HUDEP-2 (cell line): ENCODE data around the gene P2RY14.
"Not testable (repeated sequence)": the region's sequence is repeated elsewhere in the genome, so short reads cannot be mapped to it uniquely, and the experiment has no call there.

ENCODE experiments used
- DNase-seq, 76 experiments: peaks; one replicate each; lab custom pipeline; 2025; ENCODE audit not compliant: unreplicated experiment in 76 of 76; lab: John Stamatoyannopoulos, UW

The P2RY14 gene

GRCh38 chr3:151265166-151265565, 13.2 kb downstream of the P2RY14 start:
- no peak for DNase-seq

DNA sequence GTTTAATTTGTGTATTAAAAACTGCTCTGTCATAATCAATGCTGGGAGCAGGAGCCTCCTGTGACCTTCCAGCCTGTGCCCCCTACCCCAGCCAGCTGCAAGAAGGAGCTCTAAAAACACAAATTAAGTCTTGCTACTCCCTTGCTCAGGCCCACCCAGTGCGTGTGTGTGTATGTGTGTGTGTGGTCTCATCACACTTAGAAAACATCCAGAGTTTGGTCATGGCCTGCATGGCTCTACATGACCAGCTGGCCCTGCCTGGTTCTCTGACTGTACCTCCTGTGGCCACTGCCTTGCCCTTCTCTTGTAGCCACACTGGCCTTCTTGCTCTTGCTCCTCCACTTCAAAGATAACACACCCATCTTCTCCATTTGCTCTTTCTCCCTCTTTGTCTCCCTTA, 13.7 kb downstream of the P2RY14 start:
- no peak for DNase-seq

- DNase-seq: no peak
These were observed 15.3 kb downstream of the P2RY14 start for GRCh38 chr3:151262871-151263525.

DNA sequence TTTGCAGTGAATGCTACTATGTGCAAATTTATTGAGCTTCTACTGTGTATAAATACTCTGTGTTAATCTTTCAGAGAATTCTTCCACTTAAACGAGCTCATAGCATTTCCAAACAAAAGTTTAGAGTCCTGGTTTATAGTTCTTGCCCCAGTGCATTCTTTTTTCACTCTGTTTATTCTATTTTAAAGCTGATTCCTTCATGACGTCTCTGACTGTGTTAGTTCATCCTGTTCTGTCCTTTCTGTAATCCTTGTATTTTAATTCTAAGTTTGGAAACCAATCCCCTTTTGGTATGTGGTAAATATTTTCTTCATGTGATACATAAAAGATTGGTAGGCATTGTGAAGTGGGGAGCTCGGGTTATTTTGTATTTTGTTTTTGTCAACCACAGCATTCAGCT, 18.7 kb downstream of the P2RY14 start:
- DNase-seq: no peak

DNA sequence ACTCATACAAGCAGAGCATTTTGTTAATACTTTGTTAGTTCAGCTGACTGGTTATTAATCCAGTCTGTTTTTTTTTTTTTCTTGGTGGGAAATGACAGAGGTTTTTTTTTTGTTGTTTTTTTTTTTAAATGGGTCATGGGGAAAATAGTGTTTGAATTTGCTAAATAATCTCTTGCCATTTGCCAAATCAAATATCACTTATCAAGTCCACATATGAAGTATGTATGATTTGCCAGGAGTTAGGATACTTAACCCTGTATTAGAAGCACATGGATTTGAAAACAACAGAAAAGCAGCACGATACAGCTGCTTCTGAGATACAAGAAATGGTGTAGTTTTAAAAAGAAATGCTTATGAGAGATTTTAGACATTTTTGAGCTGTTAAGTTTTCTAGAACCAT, 21.6 kb downstream of the P2RY14 start:
- no peak for DNase-seq

- no peak for DNase-seq
These were observed 29.5 kb downstream of the P2RY14 start for GRCh38 chr3:151248772-151249337.

DNA sequence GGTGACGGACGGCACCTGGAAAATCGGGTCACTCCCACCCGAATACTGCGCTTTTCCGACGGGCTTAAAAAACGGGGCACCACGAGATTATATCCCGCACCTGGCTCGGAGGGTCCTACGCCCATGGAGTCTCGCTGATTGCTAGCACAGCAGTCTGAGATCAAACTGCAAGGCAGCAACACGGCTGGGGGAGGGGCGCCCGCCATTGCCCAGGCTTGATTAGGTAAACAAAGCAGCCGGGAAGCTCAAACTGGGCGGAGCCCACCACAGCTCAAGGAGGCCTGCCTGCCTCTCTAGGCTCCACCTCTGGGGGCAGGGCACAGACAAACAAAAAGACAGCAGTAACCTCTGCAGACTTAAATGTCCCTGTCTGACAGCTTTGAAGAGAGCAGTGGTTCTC, 36.3 kb downstream of the P2RY14 start:
- not testable (repeated sequence) for DNase-seq

DNA sequence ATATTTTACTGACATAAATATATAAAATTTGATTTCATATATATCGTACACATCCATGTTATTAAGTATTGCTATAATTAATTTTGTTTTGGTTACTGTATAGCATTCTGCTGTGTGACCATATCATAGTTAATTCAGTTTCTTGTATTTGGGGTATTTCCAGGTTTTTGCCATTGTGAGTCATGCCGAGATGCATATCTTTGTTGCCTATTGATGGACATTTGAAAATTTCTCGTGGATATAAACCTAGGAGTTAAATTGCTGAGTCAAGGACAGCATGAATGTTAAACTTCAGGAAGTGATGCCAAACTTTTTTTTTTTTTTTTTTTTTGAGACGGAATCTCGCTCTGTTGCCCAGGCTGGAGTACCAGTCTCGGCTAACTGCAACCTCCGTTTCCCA, 41.6 kb downstream of the P2RY14 start:
- DNase-seq: no peak

- DNase-seq: no peak
These were observed 42.0 kb downstream of the P2RY14 start for GRCh38 chr3:151236316-151236715.

DNA sequence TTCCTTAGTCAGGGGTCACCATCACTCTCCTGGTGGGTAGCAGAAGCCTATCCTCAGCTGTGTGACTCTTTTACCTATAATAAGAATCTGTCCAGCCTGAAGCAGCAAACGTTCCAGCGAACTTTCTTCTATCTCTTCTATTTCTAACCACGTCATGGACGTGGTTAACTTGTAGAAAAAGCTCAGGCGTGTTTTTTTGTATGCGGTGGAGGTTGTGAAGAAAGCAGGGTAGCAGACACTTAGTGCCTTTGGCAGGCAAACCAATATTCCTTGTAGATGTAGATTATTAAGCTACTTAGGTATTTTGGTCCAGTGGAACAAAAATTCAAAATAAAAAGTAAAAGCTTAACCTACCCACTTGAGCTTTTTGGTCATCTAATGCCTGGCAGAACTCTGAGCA, 43.5 kb downstream of the P2RY14 start:
- DNase-seq: no peak

DNA sequence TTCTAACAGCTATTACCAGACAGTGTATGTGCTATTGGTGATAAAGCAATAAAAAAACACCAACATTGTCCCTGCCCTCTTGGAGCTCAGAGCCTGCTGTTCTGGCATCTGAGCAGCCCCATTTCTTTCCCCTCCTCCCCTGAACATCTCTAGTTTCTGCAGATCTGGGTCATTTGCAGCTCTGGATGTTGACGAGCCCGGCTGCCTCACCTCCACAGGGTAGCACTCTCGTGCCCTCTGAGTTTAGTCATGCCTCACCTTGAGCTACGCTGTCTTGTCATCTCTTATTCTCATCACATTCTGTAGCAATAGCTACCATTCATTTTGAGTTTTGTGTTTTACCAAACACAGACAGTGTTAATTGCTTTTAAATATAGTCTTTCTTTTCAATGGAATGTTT, 45.4 kb downstream of the P2RY14 start:
- no peak for DNase-seq

GRCh38 chr3:151232403-151232802, 45.9 kb downstream of the P2RY14 start:
- DNase-seq: not testable (repeated sequence)

DNA sequence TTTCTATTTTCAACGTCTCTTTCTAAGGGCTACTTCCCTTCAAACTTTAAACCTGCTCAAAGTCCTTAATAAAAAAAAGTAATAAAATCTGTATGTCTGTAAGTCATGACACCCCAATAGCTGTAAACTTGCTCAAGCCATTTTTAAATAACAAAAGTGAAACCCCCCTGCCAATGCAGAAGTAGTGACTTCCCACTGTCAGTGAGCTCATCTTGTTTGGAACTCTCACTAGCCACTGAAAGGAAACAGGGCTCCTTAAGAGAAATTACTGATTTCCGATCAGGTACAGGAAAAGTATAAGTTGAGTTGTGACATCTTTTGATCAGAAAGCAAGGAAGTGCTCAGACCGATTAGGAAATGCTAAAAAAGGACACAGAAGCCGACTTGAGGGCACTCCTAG, 47.7 kb downstream of the P2RY14 start:
- DNase-seq: no peak

- no peak for DNase-seq
These were observed 49.7 kb downstream of the P2RY14 start for GRCh38 chr3:151228666-151229040.

DNA sequence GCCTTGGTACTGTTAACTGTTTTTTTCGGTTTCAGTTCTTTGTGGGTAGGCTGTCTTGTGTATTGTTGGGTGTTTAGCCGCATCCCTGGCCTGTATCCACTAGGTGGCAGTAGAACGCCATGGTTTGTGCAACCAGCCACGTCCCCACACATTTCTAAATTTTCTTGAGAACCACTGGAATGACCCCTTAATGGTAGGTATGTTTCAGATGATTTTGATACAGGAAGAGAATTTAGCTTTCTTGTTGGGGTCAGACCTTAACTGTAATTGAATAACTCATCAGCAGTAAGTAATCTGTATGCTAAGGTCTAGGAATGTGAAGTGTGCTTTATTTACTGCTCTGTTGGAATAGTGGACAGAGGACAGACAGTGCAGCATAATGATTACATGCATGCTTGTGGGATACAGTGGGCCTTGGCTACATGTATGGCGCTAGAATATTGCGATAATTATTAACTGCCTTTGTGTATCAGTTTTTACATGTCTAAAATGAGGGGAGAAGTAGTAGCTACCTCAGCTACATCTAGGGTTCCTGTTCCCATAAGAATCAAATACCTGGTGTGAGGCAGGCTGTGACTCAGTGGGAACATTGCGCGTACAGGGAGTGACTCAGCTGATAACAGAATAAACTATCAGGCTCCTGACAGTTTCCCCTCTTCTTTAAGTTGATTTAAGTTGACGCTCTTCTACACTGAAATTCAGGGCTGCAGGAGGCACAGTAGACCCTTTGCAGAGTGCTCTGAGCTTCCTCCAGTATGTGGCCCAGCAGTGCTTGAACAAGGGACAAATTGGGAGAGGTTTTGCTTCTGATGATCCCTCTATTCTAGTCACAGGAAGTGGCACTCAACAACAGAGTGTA, 50.3 kb downstream of the P2RY14 start:
- DNase-seq: peak in 52 of 76 experiments; percentile 1 to 71 (median 28)

GRCh38 chr3:151227266-151227806, 51.0 kb downstream of the P2RY14 start:
- DNase-seq: no peak

DNA sequence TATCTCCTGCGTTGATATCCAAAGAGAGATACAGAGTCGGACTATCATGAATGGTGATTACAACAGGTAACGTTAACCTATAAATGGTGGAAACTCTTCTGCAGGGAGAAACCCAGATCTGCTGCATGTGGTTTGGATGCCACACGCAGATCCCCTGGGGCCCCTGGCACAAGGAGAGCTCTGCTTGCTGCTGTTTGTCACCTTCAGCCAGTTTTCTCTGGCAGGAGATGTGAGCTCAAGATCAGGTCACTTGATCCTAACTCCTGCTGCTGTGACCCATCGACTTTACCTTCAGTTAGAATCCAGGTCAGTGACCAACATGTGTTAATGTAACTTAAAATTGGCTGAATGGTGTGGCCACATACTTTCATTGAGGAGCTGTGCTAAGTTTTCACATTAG, 51.5 kb downstream of the P2RY14 start:
- no peak for DNase-seq

DNA sequence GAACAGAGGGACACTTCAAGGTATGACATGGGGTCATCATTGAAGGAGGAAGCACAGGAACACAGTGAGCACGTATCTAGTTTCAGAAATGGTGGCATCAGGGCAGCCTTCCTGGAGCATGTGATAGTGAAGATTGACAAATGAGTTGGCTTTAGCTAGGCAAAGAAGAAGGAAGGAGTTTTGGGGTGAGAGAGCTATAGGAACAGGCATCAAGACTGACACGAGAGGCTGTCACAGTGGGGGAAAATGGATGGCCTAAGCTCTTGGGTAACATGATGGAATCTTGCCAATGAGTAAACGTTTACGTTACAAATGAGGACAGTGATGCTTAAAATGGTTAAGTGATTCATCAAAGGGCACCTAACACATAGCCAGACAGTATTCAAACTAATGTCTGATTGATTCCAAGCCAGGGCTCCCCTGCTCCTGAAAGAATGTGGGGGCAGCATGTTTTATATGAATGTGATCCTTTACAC, 52.2 kb downstream of the P2RY14 start:
- no peak for DNase-seq

DNA sequence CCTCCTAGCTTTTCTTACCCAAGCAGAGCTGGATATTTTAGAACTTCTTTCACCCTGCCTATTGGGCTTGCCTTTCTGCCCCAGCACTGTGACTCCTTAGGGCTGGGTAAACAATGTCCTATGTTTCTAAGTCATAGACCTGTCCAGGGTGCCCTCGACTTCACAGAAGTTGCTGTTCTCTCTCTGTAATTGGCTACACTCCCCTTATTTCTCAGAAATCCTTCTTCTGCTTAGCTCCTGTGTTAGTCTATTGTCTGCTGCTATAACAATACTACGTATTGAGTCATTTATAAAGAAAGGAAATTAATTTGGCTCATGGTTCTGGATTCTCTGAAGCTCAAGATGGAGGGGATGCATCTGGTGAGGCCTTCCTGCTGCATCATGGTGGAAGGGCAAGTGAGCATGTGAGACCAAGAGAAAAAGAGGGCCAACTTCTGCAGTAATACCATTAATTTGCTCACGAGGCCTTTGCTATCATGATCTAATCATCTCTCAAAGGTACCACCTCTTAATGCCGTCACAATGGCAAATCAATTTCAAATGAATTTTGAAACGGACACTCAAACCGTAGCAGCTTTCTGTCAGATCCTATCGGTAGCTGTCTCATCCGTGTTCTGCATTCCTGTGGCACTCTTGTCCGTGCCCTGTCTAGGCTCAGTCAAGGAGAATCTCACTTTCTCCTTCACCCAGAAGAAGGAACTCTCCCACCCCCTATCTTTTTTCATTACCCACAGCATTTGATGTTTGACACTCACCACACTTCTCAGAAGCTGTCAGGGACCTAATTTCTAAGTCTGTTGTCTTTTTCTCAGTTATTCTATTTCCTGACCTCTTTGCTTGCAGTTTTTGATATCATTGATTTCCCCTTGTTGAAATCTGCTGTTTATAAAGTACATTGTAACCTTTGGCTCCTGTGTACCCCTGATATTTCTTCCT, 53.0 kb downstream of the P2RY14 start:
- no peak for DNase-seq

DNA sequence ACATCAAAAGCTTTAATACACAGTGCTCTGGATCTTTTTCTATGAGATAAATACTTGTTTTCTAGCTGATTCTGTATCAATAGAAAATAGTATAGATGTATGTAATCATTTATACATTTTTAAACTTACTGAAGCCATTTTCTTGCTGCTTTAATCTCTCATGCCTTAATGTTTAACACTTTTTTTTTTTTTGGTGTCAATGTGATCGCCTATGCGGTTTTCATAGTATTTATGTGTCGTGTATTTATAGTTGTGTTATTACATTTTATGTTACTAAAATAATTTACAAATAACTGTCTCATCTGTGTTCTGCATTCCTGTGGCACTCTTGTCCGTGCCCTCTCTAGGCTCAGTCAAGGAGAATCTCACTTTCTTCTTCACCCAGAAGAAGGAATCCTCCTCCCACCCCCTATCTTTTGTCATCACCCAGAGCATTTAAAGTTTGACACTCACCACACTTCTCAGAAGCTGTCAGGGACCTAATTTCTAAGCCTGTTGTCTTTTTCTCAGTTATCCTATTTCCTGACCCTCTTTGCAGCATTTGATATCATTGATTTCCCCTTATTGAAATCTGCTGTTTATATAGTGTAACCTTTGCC, 54.0 kb downstream of the P2RY14 start:
- DNase-seq: no peak
